Measurements from ENCODE around the gene FYN.
"Not testable (repeated sequence)": the region's sequence is repeated elsewhere in the genome, so short reads cannot be mapped to it uniquely, and the experiment has no call there.

Gene FYN

GRCh38 chr6:111660531-111660930, 212.7 kb downstream of the FYN start:
- no peak for DNase-seq (ENCODE audit: low read depth in 2 of 2)

GRCh38 chr6:111658462-111659154, 214.6 kb downstream of the FYN start:
- no peak for DNase-seq (ENCODE audit: low read depth in 2 of 2)

- no peak for DNase-seq (ENCODE audit: low read depth in 2 of 2)
Measured at GRCh38 chr6:111657146-111657545, 216.1 kb downstream of the FYN start.

GRCh38 chr6:111653979-111654378, 219.3 kb downstream of the FYN start:
- DNase-seq (ENCODE audit: low read depth in 2 of 2): no peak

GRCh38 chr6:111653434-111653833, 219.8 kb downstream of the FYN start:
- DNase-seq (ENCODE audit: low read depth in 2 of 2): no peak

GRCh38 chr6:111652156-111652555, 221.1 kb downstream of the FYN start:
- no peak for DNase-seq (ENCODE audit: low read depth in 2 of 2)

GRCh38 chr6:111651185-111652034, 221.8 kb downstream of the FYN start:
- DNase-seq (ENCODE audit: low read depth in 2 of 2): no peak

- no peak for DNase-seq (ENCODE audit: low read depth in 2 of 2)
Measured at GRCh38 chr6:111650049-111650448, 223.2 kb downstream of the FYN start.

- no peak for DNase-seq (ENCODE audit: low read depth in 2 of 2)
Measured at GRCh38 chr6:111648100-111648499, 225.2 kb downstream of the FYN start.

- DNase-seq (ENCODE audit: low read depth in 2 of 2): no peak
Measured at GRCh38 chr6:111646942-111647341, 226.3 kb downstream of the FYN start.

GRCh38 chr6:111646034-111646433, 227.2 kb downstream of the FYN start:
- DNase-seq (ENCODE audit: low read depth in 2 of 2): no peak

GRCh38 chr6:111644893-111645430, 228.3 kb downstream of the FYN start:
- no peak for DNase-seq (ENCODE audit: low read depth in 2 of 2)

GRCh38 chr6:111642463-111643158, 230.6 kb downstream of the FYN start:
- DNase-seq (ENCODE audit: low read depth in 2 of 2): no peak

- DNase-seq (ENCODE audit: low read depth in 2 of 2): no peak
Measured at GRCh38 chr6:111639266-111639665, 234.0 kb downstream of the FYN start.

GRCh38 chr6:111634981-111635380, 238.3 kb downstream of the FYN start:
- DNase-seq (ENCODE audit: low read depth in 2 of 2): not testable (repeated sequence)

- DNase-seq (ENCODE audit: low read depth in 2 of 2): no peak
Measured at GRCh38 chr6:111633822-111634221, 239.4 kb downstream of the FYN start.

GRCh38 chr6:111632468-111633247, 240.6 kb downstream of the FYN start:
- no peak for DNase-seq (ENCODE audit: low read depth in 2 of 2)

GRCh38 chr6:111631903-111632460, 241.3 kb downstream of the FYN start:
- DNase-seq (ENCODE audit: low read depth in 2 of 2): no peak

- DNase-seq (ENCODE audit: low read depth in 2 of 2): no peak
Measured at GRCh38 chr6:111631018-111631417, 242.2 kb downstream of the FYN start.

- DNase-seq (ENCODE audit: low read depth in 2 of 2): no peak
Measured at GRCh38 chr6:111628142-111628850, 245.0 kb downstream of the FYN start.
